K562 (cell line): Measurements from ENCODE around the gene VDR. TPM values are rescaled to one million over a fixed set of nuclear protein-coding genes. Genes with fewer than 3 reads are reported as not detected.

ENCODE experiments used
- ATAC-seq: fragments of 200-7000 bp; cut with Tn5 transposase; 3 replicates; pipeline ENCODE4 v1.9.1; 2020; ENCODE audit warnings: moderate library complexity
- BruUV-seq: library from RNA; stranded (reverse); fragments of 400-500 nt; replicated peaks from 2 replicates; lab custom pipeline; 2021; lab: Mats Ljungman, UMichigan
- CTCF ChIA-PET: fragments of 300-600 bp; formaldehyde crosslinking; extraction: SDS; loops from one replicate; lab custom pipeline; 2021; ENCODE audit warnings: low intra/inter-chr PET ratio; lab: Yijun Ruan, JAX
- POLR2A ChIA-PET: fragments of 300-600, 350-650 bp; sonication (Branson Sonifier 250); formaldehyde crosslinking; extraction: SDS; loops from one replicate; lab custom pipeline; 2021; ENCODE audit warnings: antibody characterized with exemption, inconsistent platforms; lab: Yijun Ruan, JAX
- DNase-seq, 4 experiments: peaks; one replicate each; pipeline versions ENCODE4 v3.0.0 to v3.0.0-alpha.2; 2011 to 2018; ENCODE audit warnings: low spot score in 3 of 4, mixed read lengths in 3 of 4; ENCODE audit errors: extremely low read depth in 1 of 4
- FAIRE-seq: peaks from 2 replicates; lab custom pipeline; 2011; peaks lifted over from hg19 to GRCh38; lab: Jason Lieb, UNC
- H2AFZ ChIP-seq: 2 replicates; pipeline ENCODE4 v1.6.0; 2011; ENCODE audit warnings: low read depth, low read length, control low read depth, inconsistent platforms
- H3K27ac ChIP-seq: fragments of 200-600 bp; 3 replicates; pipeline ENCODE4 v1.8.0; 2011; ENCODE audit warnings: low read depth, mild to moderate bottlenecking, control low read depth, inconsistent platforms, low read length, moderate library complexity, mixed read lengths; ENCODE audit errors: extremely low read depth
- H3K27me3 ChIP-seq, 2 experiments: fragments of 300-600 bp in 1 of 2; 2 replicates in 1 of 2; 3 replicates in 1 of 2; pipeline versions ENCODE4 v1.6.0 to v1.8.0; 2011; ENCODE audit warnings: inconsistent platforms in 2 of 2, low read length in 2 of 2, mild to moderate bottlenecking in 1 of 2, mixed read lengths in 1 of 2, moderate library complexity in 1 of 2; ENCODE audit not compliant: control insufficient read depth in 2 of 2, insufficient read depth in 2 of 2
- H3K36me3 ChIP-seq: fragments of 300-600 bp; 3 replicates; pipeline ENCODE4 v1.8.0; 2011; ENCODE audit warnings: mild to moderate bottlenecking, low read length, inconsistent platforms; ENCODE audit not compliant: control insufficient read depth, insufficient read depth
- H3K4me1 ChIP-seq, 2 experiments: fragments of 200-600 bp in 1 of 2; replicated peaks in 1 of 2; 2 replicates in 1 of 2; 3 replicates in 1 of 2; pipeline versions ENCODE4 v1.5.1 to v1.8.0; 2011; ENCODE audit warnings: inconsistent platforms in 2 of 2, low read length in 2 of 2, mild to moderate bottlenecking in 1 of 2, mixed read lengths in 1 of 2, moderate library complexity in 1 of 2; ENCODE audit not compliant: control insufficient read depth in 2 of 2, insufficient read depth in 2 of 2
- H3K4me2 ChIP-seq: 2 replicates; pipeline ENCODE4 v1.6.1; 2011; ENCODE audit warnings: low read length, control low read depth, inconsistent platforms, mixed read lengths; ENCODE audit not compliant: insufficient read depth
- H3K4me3 ChIP-seq: fragments of 200-600 bp; sonication (generic), shearing (Covaris generic); 2 replicates; pipeline ENCODE4 v1.5.1; 2016; ENCODE audit warnings: control low read depth, inconsistent platforms
- H3K79me2 ChIP-seq: fragments of 200-600 bp; 3 replicates; pipeline ENCODE4 v1.8.0; 2011; ENCODE audit warnings: low read length, inconsistent platforms; ENCODE audit not compliant: control insufficient read depth, insufficient read depth
- H3K9ac ChIP-seq, 2 experiments: 2 replicates each; pipeline versions ENCODE4 v1.6.0 to v1.6.1; 2011; ENCODE audit warnings: low read depth in 2 of 2, low read length in 2 of 2, control low read depth in 1 of 2, inconsistent platforms in 1 of 2, mild to moderate bottlenecking in 1 of 2, mixed read lengths in 1 of 2; ENCODE audit not compliant: insufficient read depth in 1 of 2
- H3K9me1 ChIP-seq: one replicate; pipeline ENCODE4 v1.6.0; 2011; ENCODE audit warnings: inconsistent platforms, mild to moderate bottlenecking, low read length, moderate library complexity; ENCODE audit not compliant: control insufficient read depth, insufficient read depth
- H3K9me3 ChIP-seq: replicated peaks from 2 replicates; pipeline ENCODE4 v1.5.1; 2011; ENCODE audit warnings: low read depth, low read length, inconsistent platforms; ENCODE audit not compliant: control insufficient read depth, insufficient read depth
- H4K20me1 ChIP-seq: replicated peaks from 2 replicates; pipeline ENCODE4 v1.6.1; 2011; ENCODE audit warnings: low read length, inconsistent platforms, mixed read lengths; ENCODE audit not compliant: control insufficient read depth, insufficient read depth
- CTBP1 ChIP-seq: fragments of 450-650 bp; IDR thresholded peaks from 2 replicates; pipeline ENCODE4 v1.6.1; 2016; ENCODE audit warnings: borderline replicate concordance
- POLR2AphosphoS2 ChIP-seq: IDR thresholded peaks from 2 replicates; pipeline ENCODE4 v1.6.1; 2012; ENCODE audit warnings: low read length, improper control_type of control experiment
- RNF2 ChIP-seq: sonication (generic); IDR thresholded peaks from 2 replicates; pipeline ENCODE4 v1.6.1; 2016
- TRIM24 ChIP-seq, 2 experiments: fragments of 450-650 bp; IDR thresholded peaks; 2 replicates each; pipeline ENCODE4 v1.6.1; 2016
- ZNF263 ChIP-seq: sonication (generic); formaldehyde crosslinking; IDR thresholded peaks from 2 replicates; pipeline ENCODE4 v1.8.0; 2022; ENCODE audit warnings: mild to moderate bottlenecking, missing genetic modification reagents, borderline replicate concordance
- ZNF830 ChIP-seq: fragments of 250-450 bp; sonication (Bioruptor Pico); IDR thresholded peaks from 2 replicates; pipeline ENCODE4 v1.5.0; 2021; ENCODE audit warnings: mild to moderate bottlenecking
- WGBS: fragments of 100-300 bp; shearing (Covaris generic); methylation state at CpG from one replicate; pipeline ENCODE4 v1.1.6; 2016; ENCODE audit warnings: low coverage, mixed read lengths; ENCODE audit not compliant: insufficient coverage; ENCODE audit errors: missing lambda C conversion rate; 5-methylcytosine and 5-hydroxymethylcytosine counted together
- in situ Hi-C: fragments of 300-500 bp; cut with MboI; formaldehyde crosslinking; loops from 4 replicates; pipeline ENCODE4 v1.15.0; 2018; ENCODE audit warnings: inconsistent platforms, mixed read lengths
- intact Hi-C: fragments of 100-400 bp; cut with micrococcal nuclease; formaldehyde crosslinking; loops from 2 replicates; pipeline ENCODE4 v1.14.2; 2022
- polyA plus RNA-seq, 8 experiments: library from polyadenylated mRNA; depleted of rRNA in 4 of 8; stranded (reverse) in 5 of 8; unstranded in 3 of 8; fragments of >200 nt; fragmentation: Nextera tagmentation in 2 of 8; fragmentation: Illumina TruSeq in 1 of 8; extraction: Ambion mirVana in 2 of 8; extraction: Trizol in 1 of 8; gene quantifications; 2 replicates each; pipeline versions ENCODE4 v1.2.1 to v1.2.3, GENCODE V29; 2011 to 2014; ENCODE audit warnings: inconsistent platforms in 1 of 8, missing spikeins in 1 of 8
- total RNA-seq, 7 experiments: library from RNA; depleted of rRNA in 6 of 7; stranded (reverse); fragments of >200 nt in 6 of 7; fragmentation: Illumina TruSeq in 2 of 7; extraction: Trizol in 2 of 7; gene quantifications; 2 replicates each; pipeline versions ENCODE4 v1.2.1 to v1.2.3, GENCODE V29; 2011 to 2021; ENCODE audit warnings: low replicate concordance in 1 of 7
- TF ChIP-seq, protein P1 (sequence below): fragments of 250-450 bp; sonication (Bioruptor Pico); IDR thresholded peaks from 2 replicates; pipeline ENCODE4 v1.4.0; 2020; ENCODE audit warnings: mild to moderate bottlenecking, moderate library complexity, borderline replicate concordance
- TF ChIP-seq, protein P2 (sequence below), 2 experiments: IDR thresholded peaks in 1 of 2; conservative IDR thresholded peaks in 1 of 2; 2 replicates each; pipeline ENCODE4 v1.6.1; 2016; ENCODE audit warnings: low read depth in 2 of 2, mild to moderate bottlenecking in 1 of 2, missing compliant biosample characterization in 1 of 2, missing genetic modification characterization in 1 of 2, moderate library complexity in 1 of 2

The VDR gene
- total and polyA plus RNA-seq, 9 of the 15 experiments (the other 6 are each of a cell fraction or from before 2014, with no cell fraction given) = 0.61 to 4.8 (median 2.0) TPM

DNA sequence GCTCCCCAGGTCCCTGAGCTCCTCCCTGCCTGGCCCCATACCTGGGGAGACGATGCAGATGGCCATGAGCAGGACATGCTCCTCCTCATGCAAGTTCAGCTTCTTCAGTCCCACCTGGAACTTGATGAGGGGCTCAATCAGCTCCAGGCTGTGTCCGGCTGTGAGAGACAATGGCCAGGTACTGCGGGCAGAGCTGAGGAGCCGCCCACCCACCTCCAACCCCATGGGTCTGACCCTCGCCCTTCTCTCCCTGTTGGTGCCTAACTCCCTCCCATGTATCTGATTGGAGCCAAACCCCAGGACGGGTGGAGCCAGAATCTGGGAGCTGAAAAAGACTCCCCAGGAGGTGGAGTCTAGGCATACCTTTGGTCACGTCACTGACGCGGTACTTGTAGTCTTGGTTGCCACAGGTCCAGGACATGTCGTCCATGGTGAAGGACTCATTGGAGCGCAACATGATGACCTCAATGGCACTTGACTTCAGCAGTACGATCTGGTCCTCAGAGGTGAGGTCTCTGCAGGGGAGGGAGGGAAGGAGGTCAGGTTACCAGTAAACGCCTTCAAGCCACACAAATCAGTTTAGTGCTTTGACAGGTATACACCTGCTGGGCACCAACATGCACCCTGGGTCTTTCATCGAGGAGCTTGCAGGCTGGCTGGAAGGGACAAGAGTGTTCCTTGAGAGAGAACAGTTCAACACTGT is 58.3 kb downstream of the VDR start:
- in situ Hi-C loops = no loop called here
- Histone ChIP-seq H3K36me3 (no peaks in the 10 kb centered on the region), H2AFZ (no peak overlapping the region), H3K27ac (no peak overlapping the region)
- intact Hi-C loops = no loop called here
- POLR2A ChIA-PET = interaction anchor here (0.6 kb wide), 1 partner anchor 152 kb away, joined by 3 read pairs; no protein-coding TSS in a partner anchor
- TF ChIP-seq ZNF263 = no peak
- TF ChIP-seq, all 486 proteins: peak for 0
- no peaks in the 10 kb centered on the region for H3K9me3 ChIP-seq
- H3K4me2 ChIP-seq = no peak overlapping the region
- FAIRE-seq (no peak), ATAC-seq (no peak), DNase-seq (no peak)
- CTCF ChIA-PET = no interaction called here
- H3K4me1 ChIP-seq = peaks cover 16 to 19% of the 10 kb centered on the region in 2 experiments; a peak in 4 of 5 replicates
- H3K27me3 ChIP-seq = peaks cover 0 to 6% of the 10 kb centered on the region in 2 experiments; a peak in 1 of 5 replicates
- H3K9me1 ChIP-seq = no peaks in the 10 kb centered on the region
- no peaks in the 10 kb centered on the region for H3K79me2 ChIP-seq
- no peak overlapping the region for H3K9ac ChIP-seq
- no peak overlapping the region for H3K4me3 ChIP-seq
- 42% methylated on average over 14 of the region's 14 CpGs for WGBS
- H4K20me1 ChIP-seq = 0 out of 2 replicates have a peak, but pooled peaks cover 5% of the 10 kb centered on the region
- no TSS peak for BruUV-seq

DNA sequence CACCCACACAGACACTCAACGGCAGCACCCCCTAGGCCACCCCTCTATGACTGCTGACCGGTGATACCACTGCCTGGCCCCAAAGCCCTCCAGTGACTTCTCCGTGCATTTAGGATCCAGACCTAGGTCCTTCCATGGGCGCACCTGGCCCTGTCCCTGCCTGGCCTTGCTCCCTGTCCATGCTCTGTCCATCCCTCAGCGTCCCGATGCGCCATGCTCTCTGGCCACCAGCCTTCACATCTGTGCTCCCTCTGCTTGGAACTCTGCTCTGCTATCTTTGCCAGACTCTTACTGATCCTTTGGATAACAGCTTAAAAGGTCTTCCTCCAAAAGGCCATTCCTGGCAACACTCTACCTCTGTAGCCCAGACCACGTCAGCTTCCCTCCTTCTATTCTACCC is 59.7 kb downstream of the VDR start:
- H3K9ac ChIP-seq = no peak overlapping the region
- FAIRE-seq = no peak
- intact Hi-C loops = no loop called here
- TF ChIP-seq, protein P1, sequence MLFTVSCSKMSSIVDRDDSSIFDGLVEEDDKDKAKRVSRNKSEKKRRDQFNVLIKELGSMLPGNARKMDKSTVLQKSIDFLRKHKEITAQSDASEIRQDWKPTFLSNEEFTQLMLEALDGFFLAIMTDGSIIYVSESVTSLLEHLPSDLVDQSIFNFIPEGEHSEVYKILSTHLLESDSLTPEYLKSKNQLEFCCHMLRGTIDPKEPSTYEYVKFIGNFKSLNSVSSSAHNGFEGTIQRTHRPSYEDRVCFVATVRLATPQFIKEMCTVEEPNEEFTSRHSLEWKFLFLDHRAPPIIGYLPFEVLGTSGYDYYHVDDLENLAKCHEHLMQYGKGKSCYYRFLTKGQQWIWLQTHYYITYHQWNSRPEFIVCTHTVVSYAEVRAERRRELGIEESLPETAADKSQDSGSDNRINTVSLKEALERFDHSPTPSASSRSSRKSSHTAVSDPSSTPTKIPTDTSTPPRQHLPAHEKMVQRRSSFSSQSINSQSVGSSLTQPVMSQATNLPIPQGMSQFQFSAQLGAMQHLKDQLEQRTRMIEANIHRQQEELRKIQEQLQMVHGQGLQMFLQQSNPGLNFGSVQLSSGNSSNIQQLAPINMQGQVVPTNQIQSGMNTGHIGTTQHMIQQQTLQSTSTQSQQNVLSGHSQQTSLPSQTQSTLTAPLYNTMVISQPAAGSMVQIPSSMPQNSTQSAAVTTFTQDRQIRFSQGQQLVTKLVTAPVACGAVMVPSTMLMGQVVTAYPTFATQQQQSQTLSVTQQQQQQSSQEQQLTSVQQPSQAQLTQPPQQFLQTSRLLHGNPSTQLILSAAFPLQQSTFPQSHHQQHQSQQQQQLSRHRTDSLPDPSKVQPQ (CRISPR knock-in tag) = no peak
- TF ChIP-seq CTBP1 = no peak
- no peak for TF ChIP-seq ZNF830 (CRISPR knock-in tag)
- TF ChIP-seq, protein P2, sequence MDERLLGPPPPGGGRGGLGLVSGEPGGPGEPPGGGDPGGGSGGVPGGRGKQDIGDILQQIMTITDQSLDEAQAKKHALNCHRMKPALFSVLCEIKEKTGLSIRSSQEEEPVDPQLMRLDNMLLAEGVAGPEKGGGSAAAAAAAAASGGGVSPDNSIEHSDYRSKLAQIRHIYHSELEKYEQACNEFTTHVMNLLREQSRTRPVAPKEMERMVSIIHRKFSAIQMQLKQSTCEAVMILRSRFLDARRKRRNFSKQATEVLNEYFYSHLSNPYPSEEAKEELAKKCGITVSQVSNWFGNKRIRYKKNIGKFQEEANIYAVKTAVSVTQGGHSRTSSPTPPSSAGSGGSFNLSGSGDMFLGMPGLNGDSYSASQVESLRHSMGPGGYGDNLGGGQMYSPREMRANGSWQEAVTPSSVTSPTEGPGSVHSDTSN (CRISPR knock-in tag; IDR thresholded peaks at IDR 0.05; ENCODE audit: low read depth) = no peak
- TF ChIP-seq, protein P2 (tag; conservative IDR thresholded peaks at IDR 0.05; ENCODE audit: low read depth) = no peak
- no peak for TF ChIP-seq TRIM24 (IDR thresholded peaks at IDR 0.05)
- TF ChIP-seq RNF2 = no peak
- no peak for TF ChIP-seq POLR2AphosphoS2

More for the DNA sequence above, 59.7 kb downstream of the VDR start:
- H3K36me3 ChIP-seq = no peaks in the 10 kb centered on the region
- H3K4me3 ChIP-seq = no peak overlapping the region
- ATAC-seq (no peak), DNase-seq (no peak)
- CTCF ChIA-PET = no interaction called here
- H3K9me3 ChIP-seq = no peaks in the 10 kb centered on the region
- no peak overlapping the region for H3K27ac ChIP-seq
- WGBS = 58% methylated on average over 6 of the region's 8 CpGs
- POLR2A ChIA-PET = interaction anchor here (0.9 kb wide), 2 partner anchors 9 to 11 kb away, joined by 3 to 4 read pairs; no protein-coding TSS in a partner anchor
- no peaks in the 10 kb centered on the region for H3K9me1 ChIP-seq
- no peak overlapping the region for H2AFZ ChIP-seq
- peaks cover 2 to 14% of the 10 kb centered on the region in 2 experiments; a peak in 4 of 5 replicates for H3K4me1 ChIP-seq
- no peak overlapping the region for H3K4me2 ChIP-seq
- H4K20me1 ChIP-seq = no peaks in the 10 kb centered on the region
- BruUV-seq = no TSS peak
- H3K79me2 ChIP-seq = no peaks in the 10 kb centered on the region
- peaks cover 0 to 6% of the 10 kb centered on the region in 2 experiments; a peak in 1 of 5 replicates for H3K27me3 ChIP-seq
- in situ Hi-C loops = no loop called here
